ENCODE measurements around the gene RBMS2. TPM values are rescaled to one million over a fixed set of nuclear protein-coding genes. Genes with fewer than 3 reads are reported as not detected.

RBMS2 gene
- total RNA-seq, 1 donor from 2014 or later = 2.7 TPM

DNA sequence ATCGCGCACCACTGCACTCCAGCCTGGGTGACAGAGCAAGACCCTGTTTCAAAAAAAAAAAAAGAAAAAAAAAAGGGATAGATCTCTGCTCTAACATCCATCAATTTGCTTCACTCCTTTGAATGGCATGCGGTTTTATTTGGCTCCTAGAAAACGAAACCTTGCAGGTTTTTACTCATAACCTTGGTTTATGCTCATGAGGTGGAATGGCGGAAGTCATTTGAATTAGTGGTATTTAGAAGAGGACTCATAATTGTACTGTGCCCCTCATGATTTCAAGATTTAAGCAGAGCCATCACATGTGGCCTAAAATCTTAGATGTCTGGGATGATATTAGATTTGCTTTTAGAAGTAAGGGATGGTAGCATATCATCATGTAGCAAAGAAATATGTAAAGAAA is 29.4 kb downstream of the RBMS2 start:
- CTCF ChIA-PET = no interaction called here
- H3K27me3 Mint-ChIP-seq = no peaks in the 10 kb centered on the region
- DNase-seq = no peak
- no peak overlapping the region for H3K27ac Mint-ChIP-seq
- no peaks in the 10 kb centered on the region for H3K4me1 Mint-ChIP-seq
- POLR2A ChIA-PET = no interaction called here
- H3K9me3 Mint-ChIP-seq = no peaks in the 10 kb centered on the region
- H3K4me3 Mint-ChIP-seq = no peak overlapping the region
- TF ChIP-seq, protein P1, sequence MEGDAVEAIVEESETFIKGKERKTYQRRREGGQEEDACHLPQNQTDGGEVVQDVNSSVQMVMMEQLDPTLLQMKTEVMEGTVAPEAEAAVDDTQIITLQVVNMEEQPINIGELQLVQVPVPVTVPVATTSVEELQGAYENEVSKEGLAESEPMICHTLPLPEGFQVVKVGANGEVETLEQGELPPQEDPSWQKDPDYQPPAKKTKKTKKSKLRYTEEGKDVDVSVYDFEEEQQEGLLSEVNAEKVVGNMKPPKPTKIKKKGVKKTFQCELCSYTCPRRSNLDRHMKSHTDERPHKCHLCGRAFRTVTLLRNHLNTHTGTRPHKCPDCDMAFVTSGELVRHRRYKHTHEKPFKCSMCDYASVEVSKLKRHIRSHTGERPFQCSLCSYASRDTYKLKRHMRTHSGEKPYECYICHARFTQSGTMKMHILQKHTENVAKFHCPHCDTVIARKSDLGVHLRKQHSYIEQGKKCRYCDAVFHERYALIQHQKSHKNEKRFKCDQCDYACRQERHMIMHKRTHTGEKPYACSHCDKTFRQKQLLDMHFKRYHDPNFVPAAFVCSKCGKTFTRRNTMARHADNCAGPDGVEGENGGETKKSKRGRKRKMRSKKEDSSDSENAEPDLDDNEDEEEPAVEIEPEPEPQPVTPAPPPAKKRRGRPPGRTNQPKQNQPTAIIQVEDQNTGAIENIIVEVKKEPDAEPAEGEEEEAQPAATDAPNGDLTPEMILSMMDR (IDR thresholded peaks at IDR 0.05) = no peak
- intact Hi-C loops (cut with micrococcal nuclease) = no loop called here
- H3K36me3 Mint-ChIP-seq (ENCODE audit: low read depth) = no peaks in the 10 kb centered on the region
- ATAC-seq (ENCODE audit: low read depth) = no peak

DNA sequence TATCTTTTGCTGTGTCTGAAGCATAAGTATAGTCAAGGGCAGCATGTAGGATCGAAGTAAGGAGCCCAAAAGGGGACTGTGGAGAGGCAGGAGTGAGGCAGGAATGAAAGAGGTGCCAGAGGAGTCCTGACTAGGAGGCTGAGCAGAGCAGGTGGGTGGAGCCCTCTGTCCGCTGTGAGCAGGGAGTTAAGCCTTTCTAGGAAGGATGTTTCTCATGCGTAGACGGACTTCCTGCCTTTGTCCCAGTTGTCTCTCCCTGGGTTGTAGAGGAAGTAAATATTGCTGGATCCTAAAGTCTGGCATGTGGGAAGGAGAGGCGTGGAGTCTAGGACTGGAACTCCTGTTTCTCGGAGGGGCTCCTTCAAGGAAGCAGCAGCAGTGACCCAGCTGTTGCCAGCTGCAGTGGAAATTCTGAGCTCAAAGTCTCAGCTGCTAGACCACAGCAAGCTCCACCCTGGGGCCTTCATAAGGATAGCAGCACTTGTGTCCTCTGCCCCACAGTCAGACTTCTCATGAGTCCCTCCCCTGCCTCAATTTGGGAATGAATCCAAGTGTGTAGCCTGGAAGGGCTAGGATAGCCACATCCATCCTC is 44.0 kb downstream of the RBMS2 start:
- TF ChIP-seq, protein P1 (IDR thresholded peaks at IDR 0.05) = no peak
- Mint-ChIP-seq H3K36me3 (ENCODE audit: low read depth) (no peaks in the 10 kb centered on the region), H3K27me3 (no peaks in the 10 kb centered on the region), H3K4me3 (peak overlapping the region; percentile 12), H3K27ac (no peak overlapping the region), H3K9me3 (no peaks in the 10 kb centered on the region), H3K4me1 (peaks cover 9% of the 10 kb centered on the region)
- intact Hi-C loops (cut with micrococcal nuclease) = no loop called here
- POLR2A ChIA-PET = no interaction called here
- peak; percentile 54 for ATAC-seq (ENCODE audit: low read depth)
- CTCF ChIA-PET = interaction anchor here (1.0 kb wide), 1 partner anchor 51 kb away, joined by 3 read pairs; no protein-coding TSS in a partner anchor
- no peak for DNase-seq

DNA sequence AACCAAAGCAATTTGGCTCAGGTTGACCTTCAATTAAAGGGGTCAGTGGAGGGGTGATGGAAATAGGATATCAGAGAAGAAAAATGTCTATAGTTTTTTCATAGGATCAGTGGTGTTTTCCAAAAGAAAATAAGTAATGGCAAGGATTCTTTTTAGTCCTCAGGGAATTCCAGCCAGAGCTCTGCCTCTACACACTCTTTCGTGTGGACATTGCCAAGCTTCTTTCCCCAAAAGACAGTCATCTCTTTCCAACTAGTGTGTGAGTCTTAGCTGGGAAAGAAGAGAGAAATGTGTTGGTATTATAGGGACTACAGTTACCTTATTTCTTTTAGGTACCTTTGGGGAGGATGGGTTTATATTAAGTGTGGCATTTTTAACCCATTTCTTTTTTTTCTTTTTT is 46.5 kb downstream of the RBMS2 start:
- intact Hi-C loops (cut with micrococcal nuclease) = no loop called here
- CTCF ChIA-PET = no interaction called here
- no peaks in the 10 kb centered on the region for H3K27me3 Mint-ChIP-seq
- POLR2A ChIA-PET = interaction anchor here (0.5 kb wide), 1 partner anchor 429 kb away, joined by 3 read pairs; no protein-coding TSS in a partner anchor
- TF ChIP-seq, protein P1 (IDR thresholded peaks at IDR 0.05) = no peak
- H3K36me3 Mint-ChIP-seq (ENCODE audit: low read depth) = no peaks in the 10 kb centered on the region
- no peak overlapping the region for H3K27ac Mint-ChIP-seq
- H3K4me3 Mint-ChIP-seq = no peak overlapping the region
- peaks cover 9% of the 10 kb centered on the region for H3K4me1 Mint-ChIP-seq
- no peaks in the 10 kb centered on the region for H3K9me3 Mint-ChIP-seq
- ATAC-seq (ENCODE audit: low read depth) = no peak
- no peak for DNase-seq

GRCh38 chr12:56571121-56571520 is 49.5 kb downstream of the RBMS2 start:
- Mint-ChIP-seq H3K4me1 (peaks cover 3% of the 10 kb centered on the region), H3K27me3 (no peaks in the 10 kb centered on the region), H3K9me3 (no peaks in the 10 kb centered on the region), H3K36me3 (ENCODE audit: low read depth) (no peaks in the 10 kb centered on the region), H3K4me3 (no peak overlapping the region), H3K27ac (no peak overlapping the region)
- CTCF ChIA-PET = interaction anchor here (1.2 kb wide), 1 partner anchor 57 kb away, joined by 5 read pairs; no protein-coding TSS in a partner anchor
- intact Hi-C loops (cut with micrococcal nuclease) = no loop called here
- POLR2A ChIA-PET = interaction anchor here (0.8 kb wide), 1 partner anchor 349 kb away, joined by 3 read pairs; the partner anchor contains the start of gene RNF41
- TF ChIP-seq, protein P1 (IDR thresholded peaks at IDR 0.05) = no peak
- DNase-seq (no peak), ATAC-seq (ENCODE audit: low read depth) (no peak)

- ATAC-seq (ENCODE audit: low read depth) = no peak
- TF ChIP-seq, protein P1 (IDR thresholded peaks at IDR 0.05) = no peak
- Mint-ChIP-seq H3K27me3 (no peaks in the 10 kb centered on the region), H3K36me3 (ENCODE audit: low read depth) (no peaks in the 10 kb centered on the region), H3K27ac (no peak overlapping the region), H3K9me3 (no peaks in the 10 kb centered on the region), H3K4me3 (no peak overlapping the region), H3K4me1 (peaks cover 3% of the 10 kb centered on the region)
- CTCF ChIA-PET = interaction anchor here (1.2 to 1.4 kb wide), 2 partner anchors 9 to 55 kb away, joined by 3 to 5 read pairs; no protein-coding TSS in a partner anchor
- no peak for DNase-seq
- POLR2A ChIA-PET = interaction anchor here (0.6 to 0.7 kb wide), 2 partner anchors 136 to 411 kb away, joined by 6 read pairs; no protein-coding TSS in a partner anchor
- intact Hi-C loops (cut with micrococcal nuclease) = no loop called here
These were observed 50.7 kb downstream of the RBMS2 start for GRCh38 chr12:56572288-56572687.

Measured in activated B cell treated with CpG ODN at 0.5 μM for 24 hours (primary cell).